ENCODE results near the gene GON4L. TPM values are rescaled to one million over a fixed set of nuclear protein-coding genes. Genes with fewer than 3 reads are reported as not detected.

Gene GON4L
- total RNA-seq, 1 donor from 2014 or later: 59.5 TPM

DNA sequence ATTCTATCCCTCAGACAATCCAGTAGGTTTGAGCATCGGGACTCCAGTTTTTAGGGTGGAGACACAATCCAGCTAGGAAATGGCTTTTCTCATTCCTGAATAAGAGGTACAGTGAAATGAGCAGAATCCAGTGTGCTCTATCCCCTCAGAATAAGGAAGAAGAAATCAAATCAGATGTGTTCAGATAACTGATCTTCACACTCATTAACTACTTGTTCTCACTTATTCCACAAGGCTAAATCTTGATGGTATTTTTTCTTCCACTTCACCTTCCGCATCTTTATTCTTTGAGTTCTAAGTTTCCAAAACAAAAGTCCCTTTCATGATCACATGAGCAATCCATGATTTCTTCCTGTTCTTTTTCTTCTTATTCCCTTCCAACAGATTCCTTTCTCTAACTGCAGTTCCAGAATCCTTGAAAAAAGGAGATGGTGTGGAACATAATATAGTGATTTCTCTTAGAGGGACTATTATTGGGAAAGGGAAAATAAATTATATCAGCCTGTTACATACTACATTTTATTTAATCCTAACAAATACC lies 4.0 kb upstream of the GON4L start:
- Mint-ChIP-seq H3K9me3 (no peaks in the 10 kb centered on the region), H3K4me3 (peak overlapping the region; percentile 88), H3K27me3 (ENCODE audit: low read depth) (peaks cover 4% of the 10 kb centered on the region), H3K36me3 (ENCODE audit: low read depth) (peaks cover 3% of the 10 kb centered on the region), H3K4me1 (peaks cover 33% of the 10 kb centered on the region), H3K27ac (ENCODE audit: unreplicated experiment) (peak overlapping the region; percentile 33)
- DNase-seq (ENCODE audit: low read depth, low spot score): no peak
- TF ChIP-seq, protein P1, sequence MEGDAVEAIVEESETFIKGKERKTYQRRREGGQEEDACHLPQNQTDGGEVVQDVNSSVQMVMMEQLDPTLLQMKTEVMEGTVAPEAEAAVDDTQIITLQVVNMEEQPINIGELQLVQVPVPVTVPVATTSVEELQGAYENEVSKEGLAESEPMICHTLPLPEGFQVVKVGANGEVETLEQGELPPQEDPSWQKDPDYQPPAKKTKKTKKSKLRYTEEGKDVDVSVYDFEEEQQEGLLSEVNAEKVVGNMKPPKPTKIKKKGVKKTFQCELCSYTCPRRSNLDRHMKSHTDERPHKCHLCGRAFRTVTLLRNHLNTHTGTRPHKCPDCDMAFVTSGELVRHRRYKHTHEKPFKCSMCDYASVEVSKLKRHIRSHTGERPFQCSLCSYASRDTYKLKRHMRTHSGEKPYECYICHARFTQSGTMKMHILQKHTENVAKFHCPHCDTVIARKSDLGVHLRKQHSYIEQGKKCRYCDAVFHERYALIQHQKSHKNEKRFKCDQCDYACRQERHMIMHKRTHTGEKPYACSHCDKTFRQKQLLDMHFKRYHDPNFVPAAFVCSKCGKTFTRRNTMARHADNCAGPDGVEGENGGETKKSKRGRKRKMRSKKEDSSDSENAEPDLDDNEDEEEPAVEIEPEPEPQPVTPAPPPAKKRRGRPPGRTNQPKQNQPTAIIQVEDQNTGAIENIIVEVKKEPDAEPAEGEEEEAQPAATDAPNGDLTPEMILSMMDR (conservative IDR thresholded peaks at IDR 0.05): no peak

GRCh38 chr1:155859881-155860871 lies 3.2 kb upstream of the GON4L start:
- peak; percentile 50 for DNase-seq (ENCODE audit: low read depth, low spot score)
- Mint-ChIP-seq H3K36me3 (ENCODE audit: low read depth) (peaks cover 3% of the 10 kb centered on the region), H3K27me3 (ENCODE audit: low read depth) (peaks cover 4% of the 10 kb centered on the region), H3K27ac (ENCODE audit: unreplicated experiment) (peak overlapping the region; percentile 96), H3K4me1 (peaks cover 35% of the 10 kb centered on the region), H3K4me3 (peak overlapping the region; percentile 88), H3K9me3 (no peaks in the 10 kb centered on the region)
- TF ChIP-seq, protein P1 (conservative IDR thresholded peaks at IDR 0.05): no peak

DNA sequence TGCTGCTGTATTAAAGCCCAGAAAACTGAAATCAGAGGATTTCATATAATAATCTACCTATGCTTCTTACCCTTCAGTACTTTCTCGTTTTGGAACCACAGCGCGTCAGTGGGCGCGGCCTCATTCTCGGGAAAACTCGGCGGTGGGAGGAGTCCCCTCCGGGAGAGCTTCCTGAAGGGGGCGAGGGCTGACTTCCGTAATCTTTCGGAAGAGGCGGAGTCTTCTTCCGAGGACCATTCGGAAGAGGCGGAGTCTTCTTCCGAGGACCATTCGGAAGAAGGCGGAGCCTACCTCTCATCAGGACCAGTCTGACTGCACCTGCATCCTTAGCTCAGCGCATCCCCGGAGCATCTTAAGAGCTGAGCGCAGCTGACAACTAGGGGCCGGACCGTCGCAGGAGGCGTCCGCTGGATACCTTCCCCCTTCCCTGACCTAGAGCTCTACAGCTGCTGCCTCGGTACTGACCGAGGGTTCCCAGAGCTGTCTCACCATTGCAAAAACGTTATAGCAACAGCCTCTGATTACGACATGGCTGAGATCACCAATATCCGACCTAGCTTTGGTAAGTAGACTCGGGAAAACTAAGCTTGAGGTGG lies 2.3 kb upstream of the GON4L start, which contains the start of gene SYT11:
SYT11 (plus strand) TSS at position 334 of the 596 bp plus-strand sequence; CDS start at position 529, 195 bp downstream.
- Mint-ChIP-seq H3K36me3 (ENCODE audit: low read depth) (peaks cover 3% of the 10 kb centered on the region), H3K9me3 (no peaks in the 10 kb centered on the region), H3K27ac (ENCODE audit: unreplicated experiment) (peak within 1 kb of the TSS; percentile 96), H3K27me3 (ENCODE audit: low read depth) (peaks cover 4% of the 10 kb centered on the region), H3K4me3 (peak within 1 kb of the TSS; percentile 100), H3K4me1 (peaks cover 35% of the 10 kb centered on the region)
- peak; percentile 94 for DNase-seq (ENCODE audit: low read depth, low spot score)
- TF ChIP-seq, protein P1 (conservative IDR thresholded peaks at IDR 0.05): no peak

DNA sequence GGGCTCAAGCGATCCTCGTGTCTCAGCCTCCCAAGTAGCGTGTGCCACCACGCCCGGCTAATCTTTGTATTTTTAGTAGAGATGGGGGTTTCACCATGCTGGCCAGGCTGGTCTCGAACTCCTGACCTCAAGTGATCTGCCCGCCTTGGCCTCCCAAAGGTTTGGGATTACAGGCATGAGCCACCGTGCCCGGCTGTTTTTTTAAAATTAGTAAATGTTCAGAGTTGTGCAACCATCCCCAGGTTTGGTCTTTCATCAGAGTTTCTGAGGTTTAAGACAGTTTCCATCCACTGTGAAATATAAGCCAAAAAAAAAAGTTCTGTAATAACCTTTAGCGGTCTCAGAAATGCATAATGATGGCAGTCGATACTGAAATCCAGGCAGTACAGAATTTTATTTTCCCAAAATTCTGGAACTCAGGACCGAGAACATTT lies 1.8 kb upstream of the GON4L start:
- Mint-ChIP-seq H3K36me3 (ENCODE audit: low read depth) (peaks cover 3% of the 10 kb centered on the region), H3K4me1 (peaks cover 35% of the 10 kb centered on the region), H3K27me3 (ENCODE audit: low read depth) (peaks cover 4% of the 10 kb centered on the region), H3K4me3 (peak overlapping the region; percentile 88), H3K27ac (ENCODE audit: unreplicated experiment) (no peak overlapping the region), H3K9me3 (no peaks in the 10 kb centered on the region)
- TF ChIP-seq, protein P1 (conservative IDR thresholded peaks at IDR 0.05): no peak
- DNase-seq (ENCODE audit: low read depth, low spot score): no peak

GRCh38 chr1:155856257-155856974 lies 598 bp downstream of the GON4L start:
- peak overlapping the region; percentile 97 for H3K27ac Mint-ChIP-seq (ENCODE audit: unreplicated experiment)
- TF ChIP-seq, protein P1 (conservative IDR thresholded peaks at IDR 0.05): no peak
- no peak for DNase-seq (ENCODE audit: low read depth, low spot score)
- peaks cover 40% of the 10 kb centered on the region for H3K4me1 Mint-ChIP-seq
- H3K4me3 Mint-ChIP-seq: peak overlapping the region; percentile 100
- no peaks in the 10 kb centered on the region for H3K9me3 Mint-ChIP-seq
- peaks cover 11% of the 10 kb centered on the region for H3K36me3 Mint-ChIP-seq (ENCODE audit: low read depth)
- no peaks in the 10 kb centered on the region for H3K27me3 Mint-ChIP-seq (ENCODE audit: low read depth)

Data from neural crest cell (in vitro differentiated cells).